GM18951 (cell line): Measurements from ENCODE around the gene KLK1.

ENCODE experiments used
- POLR2A ChIP-seq: IDR thresholded peaks from 4 replicates; pipeline ENCODE4 v1.6.1; 2011; ENCODE audit warnings: mild to moderate bottlenecking; ENCODE audit not compliant: insufficient read length, insufficient read depth; ENCODE audit errors: extremely low read depth
- in situ Hi-C: fragments of 300-500 bp; cut with MboI; formaldehyde crosslinking; loops from one replicate; pipeline ENCODE4 v1.12.0; 2022; ENCODE audit warnings: low sequenced_read_pairs, mixed read lengths, inconsistent platforms; ENCODE audit not compliant: unreplicated experiment

KLK1 gene

DNA sequence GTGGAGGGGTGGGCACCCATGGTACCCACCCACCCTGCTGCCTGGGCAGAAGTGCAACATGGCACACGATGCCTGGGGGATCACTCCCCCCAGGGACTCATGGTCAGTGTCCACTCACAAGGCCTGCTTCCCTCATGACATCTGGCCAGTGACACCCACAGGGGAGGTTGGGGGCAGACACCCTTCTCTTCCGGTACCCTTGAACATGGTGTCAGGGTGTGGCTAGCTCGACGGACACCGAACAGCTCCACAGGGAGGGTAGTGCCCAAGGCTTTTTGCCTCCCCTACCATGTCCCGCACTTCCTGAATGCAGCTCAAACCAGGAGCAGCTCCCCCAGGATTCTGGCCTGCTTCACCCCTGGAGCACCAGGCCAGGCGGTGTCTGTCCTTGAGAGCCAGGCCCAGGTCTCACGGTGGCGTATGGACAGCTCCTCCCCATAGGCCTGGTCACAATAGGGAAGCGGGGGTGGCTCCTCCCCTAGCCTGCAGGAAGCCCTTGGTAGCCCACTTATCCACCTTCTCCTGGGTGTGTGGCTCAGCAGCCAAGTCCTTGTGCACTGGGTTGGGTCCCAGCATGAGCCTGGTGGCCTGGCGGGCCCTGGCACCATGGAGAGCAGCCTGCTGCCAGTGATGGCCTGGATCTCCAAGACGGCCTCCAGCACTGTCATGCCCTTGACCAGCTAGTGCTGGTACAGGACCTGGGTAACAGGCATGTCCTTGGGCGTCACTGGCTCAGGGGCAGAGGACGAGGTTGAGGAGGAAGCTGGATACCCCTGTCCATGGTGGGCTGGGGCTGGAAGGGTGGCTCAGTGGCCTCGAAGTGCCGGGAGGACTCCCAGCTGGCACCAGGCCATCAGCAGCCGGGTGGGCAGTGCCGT lies 25.6 kb downstream of the KLK1 start:
- peak; percentile 17 for TF ChIP-seq POLR2A
- in situ Hi-C loops = loop anchor here (10.0 to 25.0 kb wide), 2 partner anchors 127 to 436 kb away; partner anchors contain the start of gene NAPSA

DNA sequence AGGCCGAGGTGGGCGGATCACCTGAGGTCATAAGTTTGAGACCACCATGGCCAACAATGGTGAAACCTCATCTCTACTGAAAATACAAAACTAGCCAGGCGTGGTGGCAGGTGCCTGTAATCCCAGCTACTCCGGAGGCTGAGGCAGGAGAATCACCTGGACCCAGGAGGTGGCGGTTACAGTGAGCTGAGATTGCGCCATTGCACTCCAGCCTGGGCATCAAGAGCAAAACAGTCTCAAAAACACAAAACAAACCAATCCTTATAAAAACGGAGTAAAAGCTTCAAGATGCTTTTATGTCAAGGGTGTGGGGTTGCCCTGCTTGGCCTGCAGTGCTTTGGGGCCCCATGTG lies 26.2 kb downstream of the KLK1 start:
- no peak for TF ChIP-seq POLR2A
- in situ Hi-C loops = loop anchor here (10.0 to 25.0 kb wide), 2 partner anchors 127 to 435 kb away; partner anchors contain the start of gene NAPSA

DNA sequence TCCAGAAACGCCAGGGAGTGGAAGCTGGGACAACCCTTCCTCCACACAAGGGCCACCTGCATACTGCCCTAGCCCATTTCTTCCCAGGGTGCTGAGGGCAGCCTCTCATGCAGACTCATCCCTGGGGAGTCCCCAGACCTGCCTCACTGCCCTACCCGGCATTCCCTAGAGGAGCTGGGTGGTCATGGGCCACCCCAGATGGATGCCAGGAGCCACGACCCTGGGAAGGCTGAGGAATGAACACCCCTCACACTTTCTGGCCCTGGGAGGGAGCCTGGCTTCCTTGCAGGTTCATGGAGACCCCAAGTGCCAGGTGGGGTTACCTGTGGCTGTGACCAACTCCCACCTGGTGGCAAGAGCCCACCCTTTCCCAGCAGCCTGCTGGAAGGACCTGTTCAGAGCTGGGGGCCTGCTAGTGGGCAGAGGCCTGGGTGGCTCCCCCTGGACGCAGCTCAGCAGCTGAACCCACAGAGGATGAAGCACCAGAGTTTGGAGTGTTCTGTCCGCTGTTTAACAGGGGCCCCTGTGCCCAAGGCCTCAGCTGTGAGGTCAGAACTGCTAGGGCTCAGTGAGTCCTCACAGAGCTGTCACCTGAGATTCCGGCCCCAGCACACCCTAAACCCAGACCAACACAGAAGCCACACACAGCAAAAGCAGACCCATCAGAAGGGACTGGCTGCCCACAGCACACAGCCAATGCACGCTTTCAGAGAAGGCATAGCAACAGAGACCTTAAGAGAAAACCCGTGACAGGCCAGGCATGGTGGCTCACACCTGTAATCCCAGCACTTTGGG lies 26.8 kb downstream of the KLK1 start:
- no peak for TF ChIP-seq POLR2A
- in situ Hi-C loops = loop anchor here (10.0 to 25.0 kb wide), 2 partner anchors 128 to 435 kb away; partner anchors contain the start of gene NAPSA

DNA sequence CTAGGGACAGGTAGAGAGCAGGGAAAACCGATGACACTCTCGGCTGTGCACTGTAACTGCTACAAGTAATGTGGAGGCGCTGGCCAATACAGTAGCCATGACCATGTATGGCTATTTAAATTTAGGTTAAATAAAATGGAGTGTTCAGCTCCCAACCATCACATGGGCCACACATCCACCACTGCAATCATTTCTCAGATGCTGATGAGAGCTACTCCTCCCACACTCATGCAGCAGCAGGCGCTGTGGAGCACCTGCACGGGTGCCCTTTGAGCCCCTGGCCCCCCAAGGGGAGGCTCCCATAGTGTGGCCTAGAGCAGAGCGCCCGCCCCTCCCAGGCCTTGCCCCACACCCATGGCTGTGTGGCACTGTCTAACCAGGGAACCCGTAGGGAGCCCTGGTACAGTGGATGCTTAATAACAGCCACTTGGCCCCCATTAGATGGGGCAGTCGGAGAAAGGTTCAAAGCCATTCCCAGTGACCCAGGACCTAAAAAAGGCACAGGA lies 27.4 kb downstream of the KLK1 start:
- in situ Hi-C loops = loop anchor here (10.0 to 25.0 kb wide), 2 partner anchors 129 to 434 kb away; partner anchors contain the start of gene NAPSA
- TF ChIP-seq POLR2A = no peak

DNA sequence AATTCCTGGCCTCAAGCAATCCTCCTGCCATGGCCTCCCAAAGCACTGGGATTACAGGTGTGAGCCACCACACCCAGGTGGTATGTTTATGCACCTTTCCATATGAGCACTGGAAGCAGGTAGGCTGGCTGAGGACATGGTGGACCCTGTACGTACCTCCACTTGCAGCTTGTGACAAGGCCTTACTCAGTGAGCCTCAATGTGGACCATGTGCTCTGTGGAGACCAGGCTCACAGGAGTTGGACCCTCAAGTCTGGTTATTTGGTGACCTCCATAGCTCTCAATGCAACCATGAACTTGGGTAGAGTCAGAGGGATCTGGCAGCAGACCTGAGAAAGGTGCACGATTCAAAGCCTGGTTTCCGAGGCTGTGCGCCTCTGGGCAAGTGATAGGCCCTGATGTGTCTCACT lies 27.9 kb downstream of the KLK1 start:
- no peak for TF ChIP-seq POLR2A
- in situ Hi-C loops = loop anchor here (10.0 to 25.0 kb wide), 2 partner anchors 129 to 433 kb away; partner anchors contain the start of gene NAPSA

DNA sequence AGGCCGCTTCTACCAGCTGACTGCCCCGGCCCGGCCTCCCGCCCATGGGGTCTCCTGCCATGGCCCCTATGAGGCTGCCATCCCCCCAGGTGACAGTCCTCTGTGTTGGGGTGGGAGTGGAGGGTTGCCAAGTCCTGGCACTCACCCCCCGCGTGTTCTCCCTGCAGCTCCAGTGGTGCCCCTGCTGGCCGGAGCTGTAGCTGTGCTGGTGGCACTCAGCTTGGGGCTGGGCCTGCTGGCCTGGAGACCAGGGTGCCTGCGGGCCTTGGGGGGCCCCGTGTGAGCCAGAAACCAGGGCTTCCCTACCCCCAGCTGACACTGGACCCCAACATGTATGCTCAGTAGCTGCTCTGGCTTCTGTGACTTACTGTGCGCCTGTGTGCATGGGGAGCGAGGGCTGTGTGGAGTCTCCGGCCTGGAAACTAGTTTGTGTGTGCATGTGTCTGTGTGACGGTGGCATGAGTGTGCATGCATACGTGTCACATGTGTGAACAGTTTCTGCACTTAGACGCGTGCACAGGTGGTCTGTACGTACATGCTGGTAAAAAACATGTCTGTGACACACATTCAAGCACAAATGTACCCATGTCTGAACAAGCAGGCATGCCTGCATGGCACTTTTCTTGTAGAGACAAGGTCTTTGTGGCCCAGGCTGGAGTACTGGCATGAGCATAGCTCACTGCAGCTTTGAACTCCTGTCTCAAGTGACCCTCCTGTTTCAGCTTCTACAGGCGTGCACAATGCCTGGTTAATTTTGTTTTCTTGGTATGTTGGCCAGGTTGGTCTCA lies 28.5 kb downstream of the KLK1 start:
- TF ChIP-seq POLR2A = peak; percentile 60
- in situ Hi-C loops = loop anchor here (10.0 to 25.0 kb wide), 2 partner anchors 130 to 433 kb away; partner anchors contain the start of gene NAPSA

DNA sequence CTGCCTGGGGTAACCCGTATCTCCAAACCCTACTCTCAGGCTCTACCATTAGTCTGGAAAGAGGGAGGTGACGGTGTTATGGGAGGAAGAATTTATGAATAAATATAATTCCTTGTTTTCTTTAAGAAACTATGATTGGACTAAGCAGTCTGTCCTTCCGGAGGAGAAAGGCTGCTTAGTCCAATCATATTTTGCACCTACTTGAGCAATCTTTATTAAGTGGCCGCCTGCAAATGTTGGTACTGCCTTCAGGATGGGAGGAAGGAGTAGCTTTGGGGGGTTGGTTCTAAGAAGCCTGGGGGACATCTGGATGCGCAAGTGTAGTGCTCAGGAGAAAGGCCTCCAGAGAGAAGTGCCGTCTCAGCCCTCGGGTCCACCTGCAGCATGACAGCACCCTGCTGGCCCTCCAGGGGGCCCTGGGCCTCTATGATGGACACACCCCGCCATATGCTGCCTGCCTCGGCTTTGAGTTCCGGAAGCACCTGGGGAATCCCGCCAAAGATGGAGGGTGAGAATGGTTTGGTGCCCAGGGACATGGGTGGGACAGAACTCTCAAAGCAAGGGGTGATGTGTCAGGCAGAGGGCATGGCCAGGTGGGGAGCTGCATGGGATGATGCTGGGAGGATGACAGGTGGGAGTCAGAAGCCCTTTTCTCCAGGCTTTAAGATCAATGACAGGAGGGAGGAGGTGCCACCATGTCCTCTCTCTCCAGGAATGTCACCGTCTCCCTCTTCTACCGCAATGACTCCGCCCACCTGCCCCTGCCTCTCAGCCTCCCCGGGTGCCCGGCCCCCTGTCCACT lies 29.3 kb downstream of the KLK1 start:
- TF ChIP-seq POLR2A = no peak
- in situ Hi-C loops = loop anchor here (10.0 to 25.0 kb wide), 2 partner anchors 131 to 432 kb away; partner anchors contain the start of gene NAPSA

DNA sequence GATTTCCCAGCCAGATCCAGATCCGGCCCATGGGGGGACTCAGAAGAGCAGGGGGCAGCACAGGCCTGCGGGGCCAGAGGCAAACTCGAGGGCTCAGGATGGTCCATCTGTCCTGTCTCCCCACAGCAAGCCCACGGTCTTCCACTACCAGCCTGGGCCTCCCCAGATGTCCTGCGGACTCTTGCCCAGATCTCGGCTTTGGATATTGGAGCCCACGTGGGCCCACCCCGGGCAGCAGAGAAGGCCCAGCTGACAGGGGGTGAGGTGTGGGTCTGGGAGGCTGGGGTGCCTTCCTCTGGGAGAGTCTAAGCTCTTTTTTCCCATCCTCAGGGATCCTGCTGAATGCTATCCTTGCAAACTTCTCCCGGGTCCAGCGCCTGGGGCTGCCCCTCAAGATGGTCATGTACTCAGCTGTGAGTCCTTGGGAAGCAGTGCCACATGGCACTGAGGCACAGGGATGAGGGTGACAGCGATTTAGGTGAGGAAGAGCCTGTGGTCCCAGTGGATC lies 30.0 kb downstream of the KLK1 start:
- in situ Hi-C loops = loop anchor here (10.0 to 25.0 kb wide), 2 partner anchors 131 to 431 kb away; partner anchors contain the start of gene NAPSA

DNA sequence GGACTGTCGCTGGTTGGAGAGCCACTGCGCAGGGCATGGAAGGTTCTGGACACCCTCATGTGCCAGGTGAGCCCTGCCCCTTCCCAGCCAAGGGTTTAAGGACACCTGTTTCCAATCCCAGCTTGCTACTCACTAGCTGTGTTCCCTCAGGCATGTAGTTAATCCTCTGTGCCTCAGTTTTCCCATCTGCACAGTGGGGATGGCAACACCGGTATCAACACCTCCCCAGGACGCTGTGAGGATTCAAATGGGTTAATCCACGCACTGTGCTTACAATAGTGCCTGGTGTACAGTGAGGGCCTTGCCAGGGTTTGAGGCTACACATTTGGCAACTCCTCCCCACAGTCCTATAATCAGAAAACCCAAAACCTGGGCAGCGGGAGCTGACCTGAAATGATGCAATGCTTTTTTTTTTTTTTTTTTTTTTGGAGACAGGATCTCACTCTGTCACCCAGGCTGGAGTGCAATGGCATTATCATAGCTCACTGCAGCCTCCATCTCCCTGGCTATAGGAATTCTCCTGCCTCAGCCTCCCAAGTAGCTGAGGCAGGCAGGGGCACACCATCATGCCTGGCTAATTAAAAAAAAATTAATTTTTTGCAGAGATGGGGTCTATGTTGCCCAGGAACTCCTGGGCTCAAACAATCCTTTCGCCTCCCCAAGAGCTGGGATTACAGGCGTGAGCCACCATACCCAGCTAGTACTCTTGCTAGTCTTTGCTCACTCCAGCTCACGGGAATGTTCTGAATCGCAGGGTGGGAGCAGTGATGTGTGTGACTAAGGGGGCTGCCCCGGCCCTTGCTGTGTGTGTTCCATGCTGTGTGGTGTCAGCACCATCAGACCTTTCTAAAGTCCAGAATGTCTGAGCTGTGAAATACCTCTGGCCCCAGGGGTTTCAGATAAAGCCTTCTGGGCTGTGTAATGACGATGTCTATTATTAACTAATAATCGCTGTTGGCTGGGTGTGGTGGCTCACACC lies 31.0 kb downstream of the KLK1 start:
- in situ Hi-C loops = loop anchor here (10.0 to 25.0 kb wide), 2 partner anchors 132 to 430 kb away; partner anchors contain the start of gene NAPSA

More for the DNA sequence above, 30.0 kb downstream of the KLK1 start:
- no peak for TF ChIP-seq POLR2A

DNA sequence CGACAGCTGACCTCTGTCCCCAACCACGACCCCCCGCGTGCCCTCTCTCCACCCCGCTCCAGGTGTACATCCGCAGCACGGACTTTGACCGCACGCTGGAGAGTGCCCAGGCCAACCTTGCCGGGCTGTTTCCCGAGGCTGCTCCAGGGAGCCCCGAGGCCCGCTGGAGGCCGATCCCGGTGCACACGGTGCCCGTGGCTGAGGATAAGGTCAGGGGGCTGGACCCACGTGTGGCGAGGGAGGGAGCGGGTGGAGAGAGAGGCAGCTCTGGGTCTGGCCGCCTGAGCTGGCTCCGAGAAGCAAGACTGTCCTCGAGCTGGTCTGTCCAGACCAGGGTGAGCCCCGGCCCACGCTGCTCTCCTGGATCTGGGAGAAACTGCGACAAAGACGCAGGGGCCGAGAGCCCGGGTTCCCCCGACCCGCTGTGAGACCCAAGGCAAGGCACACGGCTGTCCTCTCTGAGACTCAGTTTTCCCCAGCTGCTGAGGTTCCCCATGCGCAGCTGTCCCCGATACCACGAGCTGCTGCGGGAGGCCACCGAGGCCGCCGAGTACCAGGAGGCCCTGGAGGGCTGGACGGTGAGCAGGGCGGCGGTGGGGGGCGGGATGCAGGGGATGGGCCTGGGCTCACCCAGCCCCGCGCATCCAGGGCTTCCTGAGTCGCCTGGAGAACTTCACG lies 31.9 kb downstream of the KLK1 start:
- in situ Hi-C loops = loop anchor here (10.0 to 25.0 kb wide), 2 partner anchors 133 to 429 kb away; partner anchors contain the start of gene NAPSA

More for the DNA sequence above, 31.0 kb downstream of the KLK1 start:
- TF ChIP-seq POLR2A = no peak

More for the DNA sequence above, 31.9 kb downstream of the KLK1 start:
- no peak for TF ChIP-seq POLR2A
